K562 (cell line): ENCODE measurements around the gene MERTK. TPM values are rescaled to one million over a fixed set of nuclear protein-coding genes. Genes with fewer than 3 reads are reported as not detected.
A peak's percentile ranks its signal among the peaks of the same experiment; 100 is the strongest.

Experiments
- ADNP ChIP-seq: fragments of 200-800 bp; sonication (Bioruptor generic); IDR thresholded peaks from 2 replicates; pipeline ENCODE4 v1.6.1; 2016; ENCODE audit warnings: missing genetic modification characterization, missing compliant biosample characterization
- DACH1 ChIP-seq: fragments of 450-650 bp; IDR thresholded peaks from 2 replicates; pipeline ENCODE4 v1.6.1; 2018; ENCODE audit not compliant: partially characterized antibody
- EHMT2 ChIP-seq: fragments of 450-650 bp; IDR thresholded peaks from 2 replicates; pipeline ENCODE4 v1.6.1; 2018; ENCODE audit warnings: antibody characterized with exemption
- FIP1L1 ChIP-seq: fragments of 200-400 bp; formaldehyde crosslinking; IDR thresholded peaks from 2 replicates; pipeline ENCODE4 v1.6.1; 2018; ENCODE audit warnings: mild to moderate bottlenecking, low read depth, low read length; ENCODE audit not compliant: poor library complexity, severe bottlenecking
- GABPB1 ChIP-seq: sonication (generic); formaldehyde crosslinking; IDR thresholded peaks from 2 replicates; pipeline ENCODE4 v1.8.0; 2022; ENCODE audit warnings: mild to moderate bottlenecking, missing genetic modification reagents
- GATA2 ChIP-seq: sonication (generic); formaldehyde crosslinking; IDR thresholded peaks from 2 replicates; pipeline ENCODE4 v1.4.0; 2020; ENCODE audit warnings: mild to moderate bottlenecking, missing genetic modification reagents
- KLF10 ChIP-seq: fragments of 250-450 bp; sonication (Bioruptor Pico); IDR thresholded peaks from 2 replicates; pipeline ENCODE4 v1.6.1; 2021; ENCODE audit warnings: matching md5 sums
- MAFF ChIP-seq: IDR thresholded peaks from 2 replicates; pipeline ENCODE4 v1.6.1; 2012; ENCODE audit warnings: low read length, improper control_type of control experiment
- MAZ ChIP-seq, 2 experiments: fragments of 450-650 bp in 1 of 2; sonication (generic) in 1 of 2; formaldehyde crosslinking; IDR thresholded peaks in 1 of 2; conservative IDR thresholded peaks in 1 of 2; 2 replicates each; pipeline versions ENCODE4 v1.4.0 to v1.5.0; 2020; ENCODE audit warnings: mild to moderate bottlenecking in 1 of 2, missing genetic modification reagents in 1 of 2
- MCM7 ChIP-seq, 2 experiments: fragments of 450-650 bp; IDR thresholded peaks; 2 replicates each; pipeline ENCODE4 v1.6.1; 2016 to 2018
- MED1 ChIP-seq: sonication (generic); formaldehyde crosslinking; IDR thresholded peaks from 2 replicates; pipeline ENCODE4 v1.8.1; 2023; ENCODE audit warnings: missing genetic modification reagents, borderline replicate concordance
- NFYB ChIP-seq: IDR thresholded peaks from 2 replicates; pipeline ENCODE4 v1.6.1; 2011; ENCODE audit warnings: mild to moderate bottlenecking, moderate library complexity; ENCODE audit not compliant: insufficient read length; ENCODE audit errors: extremely low read depth
- NR1H2 ChIP-seq: sonication (generic); formaldehyde crosslinking; IDR thresholded peaks from 2 replicates; pipeline ENCODE4 v1.4.0; 2020; ENCODE audit warnings: mild to moderate bottlenecking, missing genetic modification reagents
- NR2C1 ChIP-seq, 2 experiments: fragments of 450-650 bp; IDR thresholded peaks; 2 replicates each; pipeline ENCODE4 v1.6.1; 2017; ENCODE audit warnings: mild to moderate bottlenecking in 2 of 2, antibody characterized with exemption in 1 of 2, inconsistent platforms in 1 of 2, missing compliant biosample characterization in 1 of 2, missing genetic modification characterization in 1 of 2
- OTX1 ChIP-seq: fragments of 450-650 bp; formaldehyde crosslinking; IDR thresholded peaks from 2 replicates; pipeline ENCODE4 v1.4.0; 2022; ENCODE audit warnings: mild to moderate bottlenecking
- PHF21A ChIP-seq: fragments of 450-650 bp; IDR thresholded peaks from 2 replicates; pipeline ENCODE4 v1.6.1; 2017; ENCODE audit warnings: low read depth, borderline replicate concordance
- PHTF2 ChIP-seq: fragments of 250-450 bp; sonication (Bioruptor Pico); IDR thresholded peaks from 2 replicates; pipeline ENCODE4 v1.5.0; 2021; ENCODE audit warnings: mild to moderate bottlenecking
- RBM14 ChIP-seq: fragments of 200-400 bp; formaldehyde crosslinking; IDR thresholded peaks from 2 replicates; pipeline ENCODE4 v1.6.1; 2018; ENCODE audit warnings: low read depth, mild to moderate bottlenecking, low read length, moderate library complexity, borderline replicate concordance; ENCODE audit not compliant: insufficient read depth
- SAP30 ChIP-seq: fragments of 200-600 bp; sonication (generic); IDR thresholded peaks from 2 replicates; pipeline ENCODE4 v1.6.1; 2012; ENCODE audit warnings: borderline replicate concordance, low read depth, mild to moderate bottlenecking, moderate library complexity, low read length, control low read depth, inconsistent platforms; ENCODE audit not compliant: insufficient read depth, poor library complexity, severe bottlenecking
- SOX6 ChIP-seq: fragments of 450-650 bp; IDR thresholded peaks from 2 replicates; pipeline ENCODE4 v1.6.1; 2014; ENCODE audit warnings: mild to moderate bottlenecking
- TAF7 ChIP-seq: fragments of 450-650 bp; IDR thresholded peaks from 2 replicates; pipeline ENCODE4 v1.6.1; 2016; ENCODE audit warnings: missing genetic modification characterization, missing compliant biosample characterization
- TAF9B ChIP-seq: fragments of 450-650 bp; IDR thresholded peaks from 2 replicates; pipeline ENCODE4 v1.6.1; 2018; ENCODE audit warnings: mild to moderate bottlenecking; ENCODE audit not compliant: partially characterized antibody
- TAL1 ChIP-seq: fragments of 450-650 bp; IDR thresholded peaks from 2 replicates; pipeline ENCODE4 v1.6.1; 2016; ENCODE audit warnings: mild to moderate bottlenecking
- TCF3 ChIP-seq: sonication (generic); formaldehyde crosslinking; IDR thresholded peaks from 2 replicates; pipeline ENCODE4 v1.4.0; 2020; ENCODE audit warnings: mild to moderate bottlenecking, missing genetic modification reagents
- THAP12 ChIP-seq: fragments of 250-450 bp; sonication (Bioruptor Pico); IDR thresholded peaks from 2 replicates; pipeline ENCODE4 v1.9.0; 2021; ENCODE audit warnings: mild to moderate bottlenecking, inconsistent platforms
- THRAP3 ChIP-seq: fragments of 450-650 bp; IDR thresholded peaks from 2 replicates; pipeline ENCODE4 v1.6.1; 2016; ENCODE audit warnings: mild to moderate bottlenecking, inconsistent platforms, borderline replicate concordance
- ZEB2 ChIP-seq: fragments of 450-650 bp; IDR thresholded peaks from 2 replicates; pipeline ENCODE4 v1.6.1; 2016
- ZNF24 ChIP-seq: fragments of 450-650 bp; IDR thresholded peaks from 2 replicates; pipeline ENCODE4 v1.6.1; 2016
- ZNF41 ChIP-seq: fragments of 250-450 bp; sonication (Bioruptor Pico); conservative IDR thresholded peaks from 2 replicates; pipeline ENCODE4 v1.4.0; 2020; ENCODE audit warnings: mild to moderate bottlenecking
- ZNF586 ChIP-seq: fragments of 450-650 bp; formaldehyde crosslinking; conservative IDR thresholded peaks from 2 replicates; pipeline ENCODE4 v1.4.0; 2020; ENCODE audit warnings: mild to moderate bottlenecking, moderate library complexity
- polyA plus RNA-seq, 8 experiments: library from polyadenylated mRNA; depleted of rRNA in 4 of 8; stranded (reverse) in 5 of 8; unstranded in 3 of 8; fragments of >200 nt; fragmentation: Nextera tagmentation in 2 of 8; fragmentation: Illumina TruSeq in 1 of 8; extraction: Ambion mirVana in 2 of 8; extraction: Trizol in 1 of 8; gene quantifications; 2 replicates each; pipeline versions ENCODE4 v1.2.1 to v1.2.3, GENCODE V29; 2011 to 2014; ENCODE audit warnings: inconsistent platforms in 1 of 8, missing spikeins in 1 of 8
- total RNA-seq, 7 experiments: library from RNA; depleted of rRNA in 6 of 7; stranded (reverse); fragments of >200 nt in 6 of 7; fragmentation: Illumina TruSeq in 2 of 7; extraction: Trizol in 2 of 7; gene quantifications; 2 replicates each; pipeline versions ENCODE4 v1.2.1 to v1.2.3, GENCODE V29; 2011 to 2021; ENCODE audit warnings: low replicate concordance in 1 of 7

MERTK gene
- total and polyA plus RNA-seq, 9 of the 15 experiments (the other 6 are each of a cell fraction or from before 2014, with no cell fraction given): 0.23 to 1.6 (median 0.74) TPM

- TF ChIP-seq SAP30 (no peak), PHF21A (no peak), PHTF2 (CRISPR knock-in tag) (no peak), THAP12 (no peak), DACH1 (peak; percentile 32), MCM7 (IDR thresholded peaks at IDR 0.05) (no peak), NFYB (no peak), TCF3 (peak; percentile 93), MED1 (CRISPR knock-in tag) (no peak), ZNF586 (no peak), ZNF41 (CRISPR knock-in tag) (no peak), ZEB2 (no peak), MAZ (CRISPR knock-in tag; conservative IDR thresholded peaks at IDR 0.05 in 1 of 2, IDR thresholded peaks at IDR 0.05 in 1 of 2) (no peak), NR2C1 (IDR thresholded peaks at IDR 0.05) (no peak), NR2C1 (tag; IDR thresholded peaks at IDR 0.05) (no peak), GABPB1 (0 out of 2 replicates have a peak, but pooled peaks have one; percentile 21), NR1H2 (CRISPR knock-in tag) (no peak), MAFF (peak; percentile 100), TAF7 (tag) (no peak), THRAP3 (no peak), ZNF24 (no peak), TAL1 (peak; percentile 81), FIP1L1 (no peak), RBM14 (no peak), KLF10 (CRISPR knock-in tag) (no peak), SOX6 (peak; percentile 78; the same call in 1 of the 2 replicates), OTX1 (no peak), ADNP (tag) (0 out of 2 replicates have a peak, but pooled peaks have one; percentile 20), EHMT2 (no peak), GATA2 (CRISPR knock-in tag) (peak; percentile 40; the same call in 1 of the 2 replicates), TAF9B (no peak)
These were observed 20.0 kb downstream of the MERTK start (continued) for GRCh38 chr2:111918383-111918806.
